NCI-H2196 (cell line): ENCODE data around the gene LMBRD2.
A peak's percentile ranks its signal among the peaks of the same experiment; 100 is the strongest.
"Not testable (repeated sequence)": the region's sequence is repeated elsewhere in the genome, so short reads cannot be mapped to it uniquely, and the experiment has no call there.

Experiments
- DNase-seq: peaks from one replicate; lab custom pipeline; 2025; ENCODE audit not compliant: unreplicated experiment; lab: John Stamatoyannopoulos, UW

LMBRD2 gene

DNA sequence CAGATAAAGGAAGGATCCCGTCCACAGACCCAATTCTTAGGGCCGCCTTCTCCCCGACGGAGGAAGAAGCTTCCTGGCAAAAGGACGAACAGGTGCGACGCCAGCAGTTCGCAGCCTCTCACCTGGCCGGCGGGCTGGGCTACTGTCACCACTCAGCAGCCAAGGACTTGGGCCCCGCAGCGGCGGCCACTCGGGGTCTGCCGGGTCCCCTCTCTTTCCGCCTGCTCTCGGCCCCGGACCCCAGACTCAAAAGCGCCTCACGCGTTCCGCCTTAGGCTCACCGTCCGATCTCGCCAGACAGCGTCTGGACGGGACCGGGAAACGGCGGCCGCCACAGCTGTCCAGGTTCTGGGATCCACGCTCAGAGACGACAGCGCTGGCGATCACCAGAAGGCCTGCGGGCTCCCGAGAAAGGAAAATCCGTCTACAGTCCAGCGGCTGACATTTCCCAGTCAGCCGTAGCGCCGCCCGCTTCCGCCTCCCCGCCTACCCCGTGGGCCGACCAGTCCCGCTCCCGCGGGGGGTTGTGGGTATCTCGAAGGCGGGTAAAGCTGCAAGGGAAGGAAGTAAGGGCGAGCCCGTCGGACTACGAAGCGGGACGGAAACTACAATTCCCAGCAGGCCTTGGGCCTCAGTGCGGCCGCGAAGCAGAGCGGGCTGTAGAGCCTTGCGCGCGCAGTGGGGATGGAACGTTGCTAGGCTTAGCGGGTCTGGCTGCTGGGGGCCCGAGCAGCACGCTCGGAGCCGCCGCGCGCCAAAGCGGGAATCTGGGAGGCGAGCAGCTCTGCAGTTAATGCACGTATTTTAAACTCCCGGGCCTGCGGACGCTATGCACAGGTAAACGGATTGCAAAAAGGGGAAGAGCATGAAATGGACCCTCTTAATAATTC, at the start of gene LMBRD2, which contains the start of gene SKP2:
Gene LMBRD2, minus strand, starts transcription at position 454 of the 890 bp plus-strand sequence. CDS start 8,538 bp downstream, outside the sequence.
Gene SKP2, plus strand, starts transcription at position 678 of the 890 bp plus-strand sequence. Its CDS starts 152 bp downstream, at position 830.
- DNase-seq = peak; percentile 100

GRCh38 chr5:36200513-36200912, 48.8 kb upstream of the LMBRD2 start:
- no peak for DNase-seq

- no peak for DNase-seq
Observed at GRCh38 chr5:36199620-36200019, 47.9 kb upstream of the LMBRD2 start.

DNA sequence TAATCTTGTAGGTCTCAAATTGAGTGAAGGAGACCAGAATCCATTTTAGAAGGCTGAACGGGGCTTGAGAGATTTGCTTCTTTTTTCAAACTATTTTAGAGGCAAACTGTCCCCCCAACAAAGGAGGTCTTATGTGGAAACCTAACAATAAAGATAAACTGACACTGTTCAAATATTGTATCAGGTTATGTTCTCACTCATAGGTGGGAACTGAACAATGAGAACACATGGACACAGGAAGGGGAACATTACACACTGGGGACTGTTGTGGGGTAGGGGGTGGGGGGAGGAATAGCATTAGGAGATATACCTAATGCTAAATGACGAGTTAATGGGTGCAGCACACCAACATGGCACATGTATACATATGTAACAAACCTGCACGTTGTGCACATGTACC, 47.1 kb upstream of the LMBRD2 start:
- DNase-seq = not testable (repeated sequence)

GRCh38 chr5:36198281-36198680, 46.6 kb upstream of the LMBRD2 start:
- no peak for DNase-seq

- no peak for DNase-seq
Observed at GRCh38 chr5:36193746-36194145, 42.1 kb upstream of the LMBRD2 start.

DNA sequence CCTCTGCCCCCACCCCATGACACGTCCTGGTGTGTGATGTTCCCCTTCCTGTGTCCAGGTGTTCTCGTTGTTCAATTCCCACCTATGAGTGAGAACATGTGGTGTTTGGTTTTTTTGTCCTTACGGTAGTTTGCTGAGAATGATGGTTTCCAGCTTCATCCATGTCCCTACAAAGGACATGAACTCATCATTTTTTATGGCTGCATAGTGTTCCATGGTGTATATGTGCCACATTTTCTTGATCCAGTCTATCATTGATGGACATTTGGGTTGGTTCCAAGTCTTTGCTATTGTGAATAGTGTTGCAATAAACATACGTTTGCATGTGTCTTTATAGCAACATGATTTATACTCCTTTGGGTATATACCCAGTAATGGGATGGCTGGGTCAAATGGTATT, 32.7 kb upstream of the LMBRD2 start:
- not testable (repeated sequence) for DNase-seq

- no peak for DNase-seq
Observed at GRCh38 chr5:36181774-36182173, 30.1 kb upstream of the LMBRD2 start.

- no peak for DNase-seq
Observed at GRCh38 chr5:36180556-36181350, 29.1 kb upstream of the LMBRD2 start.

DNA sequence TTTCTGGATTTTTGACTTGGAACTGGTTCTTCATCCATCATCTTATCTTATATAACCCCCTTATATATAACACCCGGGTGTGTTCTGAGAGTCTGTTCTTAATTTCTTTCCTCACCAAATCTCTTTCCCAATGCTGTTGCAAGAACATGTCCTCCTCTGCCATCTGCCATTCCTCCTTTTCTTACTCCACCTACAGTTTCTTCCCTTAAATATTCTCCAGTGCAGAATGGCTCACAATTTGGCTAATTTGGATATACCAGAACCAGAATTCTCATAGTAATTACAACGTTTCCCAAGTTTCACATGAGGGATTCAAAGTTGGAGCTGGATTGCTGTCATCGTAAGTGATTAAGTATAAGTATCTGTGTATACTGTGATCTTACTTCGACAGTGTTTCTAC, 28.3 kb upstream of the LMBRD2 start:
- DNase-seq = no peak

- DNase-seq = no peak
Observed at GRCh38 chr5:36178524-36178890, 26.8 kb upstream of the LMBRD2 start.

DNA sequence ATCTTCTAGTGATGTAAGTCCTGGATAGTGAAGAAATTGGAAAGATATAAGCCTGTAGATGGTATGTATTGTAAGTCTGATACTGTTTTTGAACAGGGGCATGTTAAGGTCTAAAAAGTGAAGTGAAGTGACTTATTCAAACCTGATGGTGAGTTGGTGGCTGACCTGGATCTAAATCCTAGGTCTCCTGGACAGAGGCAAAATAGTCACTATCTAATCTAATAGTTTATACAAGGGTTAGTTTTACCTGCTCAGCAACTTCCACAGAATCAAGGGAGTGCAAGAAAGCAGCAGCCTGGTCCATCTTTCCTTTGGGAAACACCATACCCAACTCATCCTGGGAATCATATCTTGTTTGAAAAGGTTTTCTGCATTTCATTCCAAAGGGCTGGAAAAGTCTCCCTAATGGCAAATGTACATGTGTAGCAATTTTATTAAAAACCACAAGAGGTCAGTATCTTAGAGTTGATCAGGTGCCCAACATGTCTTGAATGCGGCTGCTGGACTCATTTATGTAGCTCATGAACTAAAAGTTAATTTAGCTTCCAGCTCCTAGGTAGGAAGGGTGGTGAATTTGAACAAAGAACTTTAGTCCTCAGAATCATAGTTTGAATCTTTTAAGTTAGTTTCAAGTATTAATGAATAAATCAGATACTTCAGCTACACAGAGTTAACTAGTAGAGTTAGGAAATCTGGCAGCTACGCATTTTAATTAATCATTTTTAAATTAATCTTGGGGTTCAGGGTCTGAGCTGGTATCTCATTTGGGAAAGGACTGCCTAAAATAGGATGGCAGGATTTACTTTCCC, 26.2 kb upstream of the LMBRD2 start:
- DNase-seq = peak; percentile 68

- DNase-seq = no peak
Observed at GRCh38 chr5:36177154-36177553, 25.5 kb upstream of the LMBRD2 start.

- no peak for DNase-seq
Observed at GRCh38 chr5:36175043-36175442, 23.4 kb upstream of the LMBRD2 start.

- no peak for DNase-seq
Observed at GRCh38 chr5:36174119-36174518, 22.4 kb upstream of the LMBRD2 start.

GRCh38 chr5:36173426-36173825, 21.7 kb upstream of the LMBRD2 start:
- DNase-seq = no peak

- no peak for DNase-seq
Observed at GRCh38 chr5:36172599-36172998, 20.9 kb upstream of the LMBRD2 start.

DNA sequence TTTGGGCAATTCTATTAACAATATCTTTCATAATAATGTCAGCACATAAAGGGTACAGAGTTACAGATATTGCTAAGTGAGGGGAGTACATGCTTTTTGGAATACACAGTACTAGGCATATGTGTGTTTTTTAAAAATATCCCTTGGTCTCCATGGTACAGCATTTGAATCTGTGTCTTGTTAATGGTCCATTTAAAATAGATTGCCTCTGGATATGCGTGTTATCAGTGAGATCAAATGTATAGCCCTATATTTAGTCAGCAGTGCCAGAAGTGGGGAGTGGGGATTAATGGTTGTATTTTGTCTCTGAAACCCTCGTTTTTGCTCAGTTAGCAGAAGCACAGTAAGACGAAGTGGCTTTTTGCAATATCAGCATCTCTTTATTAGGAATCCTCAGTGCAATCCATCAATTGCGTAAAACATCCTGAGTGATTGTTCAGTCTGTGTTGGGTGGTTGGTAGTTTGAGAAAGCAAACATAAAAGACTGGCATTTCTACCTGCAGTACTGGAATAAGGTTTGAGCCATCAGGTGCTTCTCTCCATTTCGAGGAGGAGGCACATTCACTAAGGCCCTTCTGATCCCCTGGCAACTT, 19.2 kb upstream of the LMBRD2 start:
- DNase-seq = no peak

- DNase-seq = no peak
Observed at GRCh38 chr5:36168737-36169136, 17.1 kb upstream of the LMBRD2 start.

DNA sequence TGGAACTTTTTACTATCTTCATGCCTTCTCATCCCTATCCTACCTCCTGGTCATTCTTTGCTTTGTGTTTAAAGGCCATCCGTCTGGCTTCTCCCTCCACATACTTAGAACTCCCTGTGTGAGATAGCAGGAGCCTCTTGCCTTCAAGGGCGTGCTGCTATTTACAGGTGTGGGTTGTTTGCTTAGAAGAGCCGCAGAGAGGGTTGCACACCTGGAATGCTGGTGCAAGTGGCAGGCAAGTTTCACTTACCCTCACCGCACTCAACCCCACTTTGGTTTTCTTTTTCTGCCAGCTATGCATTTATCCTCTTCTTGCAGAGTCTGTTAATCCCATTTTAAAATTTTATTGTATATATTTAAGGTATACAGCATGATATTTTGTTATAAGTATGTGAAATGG, 12.8 kb upstream of the LMBRD2 start:
- DNase-seq = no peak
